Nephron (organoid): ENCODE data around the gene VPS18.
A peak's percentile ranks its signal among the peaks of the same experiment; 100 is the strongest.

Experiments
- H3K27ac Mint-ChIP-seq, 3 experiments: 2 replicates each; pipeline ENCODE4 v1.8.0; 2020; ENCODE audit warnings: mixed read lengths in 3 of 3, mild to moderate bottlenecking in 2 of 3, moderate library complexity in 1 of 3
- H3K27me3 Mint-ChIP-seq: 2 replicates; pipeline ENCODE4 v1.8.0; 2021; ENCODE audit warnings: low read depth, mild to moderate bottlenecking, moderate library complexity, mixed read lengths
- H3K36me3 Mint-ChIP-seq: 2 replicates; pipeline ENCODE4 v1.8.0; 2020; ENCODE audit warnings: low read depth, mixed read lengths
- H3K4me1 Mint-ChIP-seq: 2 replicates; pipeline ENCODE4 v1.8.0; 2020; ENCODE audit warnings: mixed read lengths
- H3K4me3 Mint-ChIP-seq, 3 experiments: 2 replicates each; pipeline ENCODE4 v1.8.0; 2020; ENCODE audit warnings: mild to moderate bottlenecking in 3 of 3, mixed read lengths in 3 of 3, moderate library complexity in 2 of 3
- H3K9me3 Mint-ChIP-seq: 2 replicates; pipeline ENCODE4 v1.8.0; 2020; ENCODE audit warnings: mixed read lengths
- CTCF ChIP-seq, 3 experiments: fragments of 200-600 bp; sonication (generic); IDR thresholded peaks; one replicate each; pipeline ENCODE4 v1.5.0; 2021; ENCODE audit warnings: antibody characterized with exemption in 3 of 3; ENCODE audit not compliant: unreplicated experiment in 3 of 3

The VPS18 gene

GRCh38 chr15:40937762-40938535, 43.7 kb downstream of the VPS18 start:
- TF ChIP-seq CTCF (IDR thresholded peaks at IDR 0.05; ENCODE audit: unreplicated experiment in 3 of 3) = peak; percentile 16 to 24 (median 23)
- Mint-ChIP-seq H3K27me3 (peaks cover 43% of the 10 kb centered on the region), H3K4me3 (peak overlapping the region in 2 of 3 experiments; percentile 25 to 37), H3K27ac (no peak overlapping the region), H3K36me3 (no peaks in the 10 kb centered on the region), H3K4me1 (peaks cover 16% of the 10 kb centered on the region), H3K9me3 (no peaks in the 10 kb centered on the region)

- Mint-ChIP-seq H3K9me3 (no peaks in the 10 kb centered on the region), H3K36me3 (no peaks in the 10 kb centered on the region), H3K4me1 (peaks cover 14% of the 10 kb centered on the region), H3K27ac (no peak overlapping the region), H3K4me3 (no peak overlapping the region), H3K27me3 (peaks cover 38% of the 10 kb centered on the region)
- TF ChIP-seq CTCF (IDR thresholded peaks at IDR 0.05; ENCODE audit: unreplicated experiment in 3 of 3) = no peak
Measured at GRCh38 chr15:40938536-40938870, 44.3 kb downstream of the VPS18 start.

GRCh38 chr15:40940296-40940801, 46.1 kb downstream of the VPS18 start:
- H3K36me3 Mint-ChIP-seq = no peaks in the 10 kb centered on the region
- H3K27me3 Mint-ChIP-seq = peaks cover 38% of the 10 kb centered on the region
- peaks cover 11% of the 10 kb centered on the region for H3K4me1 Mint-ChIP-seq
- TF ChIP-seq CTCF (IDR thresholded peaks at IDR 0.05; ENCODE audit: unreplicated experiment in 3 of 3) = no peak
- no peaks in the 10 kb centered on the region for H3K9me3 Mint-ChIP-seq
- peak overlapping the region; percentile 74 to 78 (median 76) for H3K4me3 Mint-ChIP-seq
- H3K27ac Mint-ChIP-seq = peak overlapping the region; percentile 57 to 69 (median 63)

- Mint-ChIP-seq H3K27me3 (peaks cover 46% of the 10 kb centered on the region), H3K9me3 (no peaks in the 10 kb centered on the region), H3K36me3 (no peaks in the 10 kb centered on the region), H3K27ac (peak overlapping the region; percentile 69 to 77 (median 70)), H3K4me3 (peak overlapping the region; percentile 74 to 78 (median 76)), H3K4me1 (peaks cover 11% of the 10 kb centered on the region)
- no peak for TF ChIP-seq CTCF (IDR thresholded peaks at IDR 0.05; ENCODE audit: unreplicated experiment in 3 of 3)
Measured at GRCh38 chr15:40941068-40941527, 46.8 kb downstream of the VPS18 start.

GRCh38 chr15:40941528-40942336, 47.5 kb downstream of the VPS18 start:
- Mint-ChIP-seq H3K4me1 (peaks cover 11% of the 10 kb centered on the region), H3K4me3 (peak overlapping the region; percentile 74 to 85 (median 82)), H3K27ac (peak overlapping the region in 2 of 3 experiments; percentile 70 to 77), H3K9me3 (no peaks in the 10 kb centered on the region), H3K27me3 (peaks cover 48% of the 10 kb centered on the region), H3K36me3 (no peaks in the 10 kb centered on the region)
- TF ChIP-seq CTCF (IDR thresholded peaks at IDR 0.05; ENCODE audit: unreplicated experiment in 3 of 3) = peak; percentile 51 to 65 (median 58)
